H1 (cell line): ENCODE measurements around the gene UGT1A3. TPM values are rescaled to one million over a fixed set of nuclear protein-coding genes. Genes with fewer than 3 reads are reported as not detected.
A peak's percentile ranks its signal among the peaks of the same experiment; 100 is the strongest.

Experiments
- CTCF ChIA-PET: fragments of 300-600 bp; sonication (Branson Sonifier 250); formaldehyde crosslinking; loops from one replicate; lab custom pipeline; 2021; ENCODE audit not compliant: partially characterized antibody; lab: Charles Lee
- POLR2A ChIA-PET: fragments of 300-600 bp; sonication (Branson Sonifier 250); formaldehyde crosslinking; loops from one replicate; lab custom pipeline; 2021; ENCODE audit warnings: inconsistent platforms; ENCODE audit not compliant: partially characterized antibody; lab: Charles Lee
- DNase-seq, 2 experiments: peaks; one replicate each; pipeline versions ENCODE4 v3.0.0 to v3.0.0-alpha.2; 2010 to 2022; ENCODE audit warnings: low spot score in 2 of 2, low read depth in 1 of 2, mixed read lengths in 1 of 2
- FAIRE-seq: peaks from 2 replicates; lab custom pipeline; 2011; peaks lifted over from hg19 to GRCh38; lab: Jason Lieb, UNC
- H2AFZ ChIP-seq: 2 replicates; pipeline ENCODE4 v1.8.1; 2012; ENCODE audit warnings: low read length, inconsistent platforms
- H2AK5ac ChIP-seq: 2 replicates; pipeline ENCODE4 v1.6.1; 2013; ENCODE audit warnings: low read depth, low read length
- H2BK120ac ChIP-seq: replicated peaks from 2 replicates; pipeline ENCODE3; 2013; ENCODE audit warnings: low read depth, low read length, inconsistent platforms
- H2BK12ac ChIP-seq: 2 replicates; pipeline ENCODE4 v1.6.1; 2013; ENCODE audit warnings: low read depth, low read length
- H2BK15ac ChIP-seq: 2 replicates; pipeline ENCODE4 v1.6.1; 2013; ENCODE audit warnings: low read length
- H2BK20ac ChIP-seq: 2 replicates; pipeline ENCODE4 v1.6.1; 2013; ENCODE audit warnings: low read length
- H2BK5ac ChIP-seq: 2 replicates; pipeline ENCODE4 v1.6.1; 2013; ENCODE audit warnings: low read depth, low read length
- H3K14ac ChIP-seq: 2 replicates; pipeline ENCODE4 v1.6.1; 2013; ENCODE audit warnings: inconsistent platforms; ENCODE audit not compliant: insufficient read length
- H3K18ac ChIP-seq: 2 replicates; pipeline ENCODE4 v1.6.1; 2013; ENCODE audit warnings: low read length; ENCODE audit errors: extremely low read depth
- H3K23ac ChIP-seq: 2 replicates; pipeline ENCODE4 v1.6.1; 2013; ENCODE audit warnings: inconsistent platforms; ENCODE audit not compliant: insufficient read length
- H3K23me2 ChIP-seq: 2 replicates; pipeline ENCODE4 v1.6.1; 2013; ENCODE audit warnings: low read depth, low read length
- H3K27ac ChIP-seq: 2 replicates; pipeline ENCODE4 v1.6.1; 2011; ENCODE audit warnings: low read depth, low read length, inconsistent platforms
- H3K27me3 ChIP-seq, 4 experiments: replicated peaks in 1 of 4; 1 replicate in 1 of 4; 2 replicates in 3 of 4; pipeline versions ENCODE4 v1.6.1 to v1.8.1; 2011 to 2013; ENCODE audit warnings: low read length in 3 of 4, mild to moderate bottlenecking in 3 of 4, inconsistent platforms in 2 of 4, mixed read lengths in 2 of 4, moderate library complexity in 1 of 4; ENCODE audit not compliant: control insufficient read depth in 3 of 4, insufficient read depth in 3 of 4; ENCODE audit errors: extremely low read depth in 1 of 4
- H3K36me3 ChIP-seq, 4 experiments: 2 replicates each; pipeline versions ENCODE4 v1.6.1 to v1.8.1; 2011 to 2013; ENCODE audit warnings: mild to moderate bottlenecking in 4 of 4, low read length in 3 of 4, moderate library complexity in 2 of 4, control low read depth in 1 of 4, inconsistent platforms in 1 of 4; ENCODE audit not compliant: insufficient read depth in 4 of 4, control insufficient read depth in 2 of 4
- H3K4ac ChIP-seq: replicated peaks from 2 replicates; pipeline ENCODE3; 2013; ENCODE audit warnings: low read length, low read depth, mixed read lengths, inconsistent platforms; ENCODE audit not compliant: insufficient read length
- H3K4me1 ChIP-seq, 4 experiments: replicated peaks in 1 of 4; 1 replicate in 1 of 4; 2 replicates in 3 of 4; pipeline versions ENCODE4 v1.6.1 to v1.8.1; 2011 to 2013; ENCODE audit warnings: low read length in 3 of 4, inconsistent platforms in 2 of 4, mixed read lengths in 1 of 4; ENCODE audit not compliant: insufficient read depth in 4 of 4, control insufficient read depth in 3 of 4
- H3K4me2 ChIP-seq, 2 experiments: 2 replicates each; pipeline versions ENCODE4 v1.6.1 to v1.8.1; 2011 to 2013; ENCODE audit warnings: low read depth in 2 of 2, low read length in 2 of 2, control low read depth in 1 of 2, inconsistent platforms in 1 of 2, mild to moderate bottlenecking in 1 of 2; ENCODE audit not compliant: insufficient read depth in 1 of 2
- H3K4me3 ChIP-seq, 4 experiments: fragments of 200-600, 300-600 bp in 1 of 4; sonication (generic), shearing (Covaris generic), sonication (Bioruptor Twin) in 1 of 4; 2 replicates each; pipeline versions ENCODE4 v1.5.1 to v1.8.1; 2011 to 2016; ENCODE audit warnings: low read length in 4 of 4, low read depth in 3 of 4, control low read depth in 2 of 4, inconsistent platforms in 2 of 4, mild to moderate bottlenecking in 2 of 4, mixed read lengths in 1 of 4, moderate library complexity in 1 of 4; ENCODE audit not compliant: insufficient read depth in 2 of 4; ENCODE audit errors: extremely low read depth in 1 of 4
- H3K56ac ChIP-seq: replicated peaks from 2 replicates; pipeline ENCODE3; 2013; ENCODE audit warnings: low read depth, mild to moderate bottlenecking, mixed read lengths, low read length, inconsistent platforms; ENCODE audit not compliant: insufficient read length
- H3K79me1 ChIP-seq: 2 replicates; pipeline ENCODE4 v1.6.1; 2013; ENCODE audit warnings: low read depth, low read length, control low read depth
- H3K79me2 ChIP-seq, 2 experiments: 2 replicates each; pipeline versions ENCODE4 v1.6.1 to v1.8.1; 2012 to 2013; ENCODE audit warnings: low read length in 2 of 2, mild to moderate bottlenecking in 2 of 2, inconsistent platforms in 1 of 2; ENCODE audit not compliant: insufficient read depth in 2 of 2, control insufficient read depth in 1 of 2
- H3K9ac ChIP-seq, 4 experiments: replicated peaks in 1 of 4; 1 replicate in 1 of 4; 2 replicates in 3 of 4; pipeline versions ENCODE4 v1.6.1 to v1.8.1; 2011 to 2013; ENCODE audit warnings: low read depth in 3 of 4, low read length in 3 of 4, control low read depth in 2 of 4, mild to moderate bottlenecking in 2 of 4, moderate library complexity in 2 of 4, inconsistent platforms in 1 of 4; ENCODE audit errors: extremely low read depth in 1 of 4
- H3K9me3 ChIP-seq, 2 experiments: 2 replicates each; pipeline versions ENCODE4 v1.6.1 to v1.8.1; 2012 to 2013; ENCODE audit warnings: mild to moderate bottlenecking in 2 of 2, moderate library complexity in 2 of 2, control low read depth in 1 of 2, inconsistent platforms in 1 of 2, low read depth in 1 of 2, low read length in 1 of 2, mixed read lengths in 1 of 2; ENCODE audit not compliant: insufficient read depth in 2 of 2
- H4K20me1 ChIP-seq, 2 experiments: replicated peaks in 1 of 2; 2 replicates each; pipeline versions ENCODE3 to v1.8.1; 2011 to 2013; ENCODE audit warnings: inconsistent platforms in 2 of 2, low read length in 2 of 2, mild to moderate bottlenecking in 1 of 2; ENCODE audit not compliant: insufficient read depth in 2 of 2, control insufficient read depth in 1 of 2
- H4K5ac ChIP-seq: 2 replicates; pipeline ENCODE4 v1.6.1; 2013; ENCODE audit warnings: low read length, low read depth, mixed read lengths, inconsistent platforms; ENCODE audit not compliant: insufficient read length
- H4K8ac ChIP-seq: 2 replicates; pipeline ENCODE4 v1.8.0; 2013; ENCODE audit warnings: mild to moderate bottlenecking, moderate library complexity, low read length, inconsistent platforms; ENCODE audit not compliant: insufficient read depth; ENCODE audit errors: extremely low read depth
- H4K91ac ChIP-seq: replicated peaks from 2 replicates; pipeline ENCODE3; 2013; ENCODE audit warnings: low read length, mixed read lengths, inconsistent platforms; ENCODE audit not compliant: insufficient read length
- CHD2 ChIP-seq: IDR thresholded peaks from 2 replicates; pipeline ENCODE4 v1.6.1; 2012; ENCODE audit warnings: low read length, improper control_type of control experiment
- CTBP2 ChIP-seq: IDR thresholded peaks from 2 replicates; pipeline ENCODE4 v1.7.0; 2011; ENCODE audit warnings: borderline replicate concordance, mild to moderate bottlenecking, moderate library complexity, mixed read lengths, low read length; ENCODE audit not compliant: insufficient read depth, insufficient read length
- EGR1 ChIP-seq: IDR thresholded peaks from 2 replicates; pipeline ENCODE4 v1.6.1; 2011; ENCODE audit warnings: low read depth, low read length, borderline replicate concordance
- KDM5A ChIP-seq: fragments of 200-600 bp; IDR thresholded peaks from 2 replicates; pipeline ENCODE4 v1.7.1; 2012; ENCODE audit warnings: mild to moderate bottlenecking, low read length, inconsistent platforms, mixed read lengths
- MAX ChIP-seq: IDR thresholded peaks from 2 replicates; pipeline ENCODE4 v1.6.1; 2012; ENCODE audit warnings: inconsistent platforms
- POU5F1 ChIP-seq: IDR thresholded peaks from 2 replicates; pipeline ENCODE4 v1.6.1; 2011; ENCODE audit warnings: low read depth, mild to moderate bottlenecking, low read length, moderate library complexity
- TAF7 ChIP-seq: optimal IDR thresholded peaks from 2 replicates; pipeline ENCODE3; 2011; ENCODE audit warnings: low read depth, mild to moderate bottlenecking, inconsistent platforms, low read length, moderate library complexity, borderline replicate concordance
- USF2 ChIP-seq: IDR thresholded peaks from 2 replicates; pipeline ENCODE4 v1.6.1; 2011; ENCODE audit warnings: low read length, improper control_type of control experiment
- YY1 ChIP-seq: IDR thresholded peaks from 2 replicates; pipeline ENCODE4 v1.6.1; 2011; ENCODE audit warnings: low read depth, mild to moderate bottlenecking, low read length
- WGBS, 2 experiments: shearing (Covaris generic) in 1 of 2; methylation state at CpG; one replicate each; pipeline versions ENCODE4 v1.1.6 to v1.1.7; 2013 to 2015; ENCODE audit warnings: low lambda C conversion rate in 2 of 2, mixed read lengths in 2 of 2, inconsistent platforms in 1 of 2, low coverage in 1 of 2, missing lambda C conversion rate in 1 of 2; ENCODE audit not compliant: insufficient replicate concordance in 2 of 2, insufficient coverage in 1 of 2, insufficient read length in 1 of 2; ENCODE audit errors: extremely low coverage in 1 of 2, missing lambda C conversion rate in 1 of 2; 5-methylcytosine and 5-hydroxymethylcytosine counted together
- polyA plus RNA-seq, 7 experiments: library from polyadenylated mRNA; depleted of rRNA in 3 of 7; stranded (reverse) in 5 of 7; unstranded in 2 of 7; fragments of >200 nt in 5 of 7; fragments of 200-250 nt in 2 of 7; gene quantifications; 1 replicate in 5 of 7; 2 replicates in 1 of 7; 4 replicates in 1 of 7; pipeline versions ENCODE4 v1.2.1 to v1.2.3, GENCODE V29; 2011 to 2013; ENCODE audit warnings: missing spikeins in 2 of 7, mixed read lengths in 2 of 7
- total RNA-seq: library from RNA; stranded (reverse); fragmentation: NEBNext Ultra II Directional; extraction: Animal tissue kit (Norgen Biotek cat#: 25700); gene quantifications from 2 replicates; pipeline ENCODE4 v1.2.1, GENCODE V29; 2021
- TF ChIP-seq, protein P1 (sequence below): IDR thresholded peaks from 2 replicates; pipeline ENCODE4 v1.6.1; 2012; ENCODE audit warnings: low read length, inconsistent platforms

UGT1A3 gene
- total and polyA plus RNA-seq, 2 of the 8 experiments (the other 6 are each of a cell fraction or from before 2014, with no cell fraction given) = not detected

DNA sequence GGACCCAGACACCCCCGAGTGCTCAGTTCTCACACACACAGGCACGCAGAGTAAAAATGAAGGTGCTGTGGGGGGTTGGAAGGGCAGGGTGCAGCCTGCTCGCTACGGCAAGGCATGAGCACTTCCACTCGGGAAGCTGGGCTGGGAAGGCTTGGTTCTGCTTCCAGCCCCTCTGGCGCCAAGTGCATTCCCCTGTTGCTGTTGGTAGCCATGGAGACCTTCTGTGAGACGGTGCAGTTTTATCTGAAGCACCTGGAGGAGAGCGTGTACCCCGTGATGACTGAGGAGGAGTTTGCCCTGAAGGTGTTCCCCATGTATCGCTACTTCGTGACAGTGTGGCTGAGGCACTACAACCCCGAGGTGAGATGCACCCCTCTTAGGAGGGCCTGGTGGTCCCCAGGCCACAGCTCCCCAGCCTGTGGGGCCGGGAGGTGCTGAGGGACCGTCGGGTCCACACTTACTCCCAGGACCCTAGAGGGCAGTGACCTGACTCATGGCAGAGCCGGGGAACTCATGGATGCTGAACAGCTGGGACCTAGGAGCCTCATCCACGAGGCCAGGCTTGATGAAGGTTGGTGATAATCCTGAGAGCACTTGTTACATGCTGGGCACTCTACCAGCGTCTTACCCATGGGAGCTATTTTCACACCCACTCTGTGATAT lies 64.8 kb downstream of the UGT1A3 start:
- WGBS, 2 experiments = 90% methylated on average over 15 of the region's 18 CpGs; no CpG with 5 or more reads in 1 of the 2 experiments
- H2BK15ac ChIP-seq = no peak overlapping the region
- CTCF ChIA-PET = no interaction called here
- TF ChIP-seq, protein P1, sequence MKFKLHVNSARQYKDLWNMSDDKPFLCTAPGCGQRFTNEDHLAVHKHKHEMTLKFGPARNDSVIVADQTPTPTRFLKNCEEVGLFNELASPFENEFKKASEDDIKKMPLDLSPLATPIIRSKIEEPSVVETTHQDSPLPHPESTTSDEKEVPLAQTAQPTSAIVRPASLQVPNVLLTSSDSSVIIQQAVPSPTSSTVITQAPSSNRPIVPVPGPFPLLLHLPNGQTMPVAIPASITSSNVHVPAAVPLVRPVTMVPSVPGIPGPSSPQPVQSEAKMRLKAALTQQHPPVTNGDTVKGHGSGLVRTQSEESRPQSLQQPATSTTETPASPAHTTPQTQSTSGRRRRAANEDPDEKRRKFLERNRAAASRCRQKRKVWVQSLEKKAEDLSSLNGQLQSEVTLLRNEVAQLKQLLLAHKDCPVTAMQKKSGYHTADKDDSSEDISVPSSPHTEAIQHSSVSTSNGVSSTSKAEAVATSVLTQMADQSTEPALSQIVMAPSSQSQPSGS = no peak
- TF ChIP-seq TAF7 = no peak
- no peak for TF ChIP-seq EGR1
- no peak for TF ChIP-seq POU5F1
- TF ChIP-seq CTBP2 = no peak
- TF ChIP-seq CHD2 = no peak
- no peak for TF ChIP-seq MAX
- TF ChIP-seq YY1 = no peak
- TF ChIP-seq USF2 = no peak
- no peak for TF ChIP-seq KDM5A

More for the DNA sequence above, 64.8 kb downstream of the UGT1A3 start:
- DNase-seq (peak in 1 of 2 experiments; percentile 23), FAIRE-seq (no peak)
- H4K91ac ChIP-seq = no peak overlapping the region
- H2BK20ac ChIP-seq = no peak overlapping the region
- no peaks in the 10 kb centered on the region for H3K23me2 ChIP-seq
- H3K27ac ChIP-seq = no peak overlapping the region
- H2AK5ac ChIP-seq = no peak overlapping the region
- no peak overlapping the region for H3K9ac ChIP-seq
- no peak overlapping the region for H3K18ac ChIP-seq
- H3K23ac ChIP-seq = no peak overlapping the region
- H3K4me3 ChIP-seq = no peak overlapping the region
- POLR2A ChIA-PET = no interaction called here
- no peaks in the 10 kb centered on the region for H3K27me3 ChIP-seq
- peak overlapping the region; percentile 83; the same call in 1 of the 2 replicates for H4K8ac ChIP-seq
- H3K56ac ChIP-seq = no peak overlapping the region
- no peaks in the 10 kb centered on the region for H3K4me1 ChIP-seq
- no peak overlapping the region for H2AFZ ChIP-seq
- no peaks in the 10 kb centered on the region for H4K20me1 ChIP-seq
- no peaks in the 10 kb centered on the region for H3K79me2 ChIP-seq
- no peak overlapping the region for H4K5ac ChIP-seq
- H3K14ac ChIP-seq = no peak overlapping the region
- no peaks in the 10 kb centered on the region for H3K36me3 ChIP-seq
- H3K9me3 ChIP-seq = peaks cover 0 to 5% of the 10 kb centered on the region in 2 experiments; a peak in 1 of 4 replicates
- H3K4ac ChIP-seq = no peak overlapping the region
- no peak overlapping the region for H3K4me2 ChIP-seq
- 0 out of 2 replicates have a peak overlapping the region, but pooled peaks have one; percentile 9 for H2BK12ac ChIP-seq
- no peak overlapping the region for H2BK120ac ChIP-seq
- H3K79me1 ChIP-seq = no peaks in the 10 kb centered on the region
- no peak overlapping the region for H2BK5ac ChIP-seq
